HG02623 (cell line): Measurements from ENCODE around the gene SOX9.
A peak's percentile ranks its signal among the peaks of the same experiment; 100 is the strongest.
"Not testable (repeated sequence)": the region's sequence is repeated elsewhere in the genome, so short reads cannot be mapped to it uniquely, and the experiment has no call there.

Experiments
- ATAC-seq: cut with Tn5 transposase; IDR thresholded peaks from one replicate; pipeline ENCODE4 v1.9.1; 2021; ENCODE audit warnings: moderate library complexity; ENCODE audit not compliant: unreplicated experiment

Gene SOX9

GRCh38 chr17:72110942-72111318 lies 9.9 kb upstream of the SOX9 start:
- no peak for ATAC-seq

- ATAC-seq, result no peak
Observed at GRCh38 chr17:72111336-72111923, 9.4 kb upstream of the SOX9 start.

GRCh38 chr17:72111926-72112325 lies 8.9 kb upstream of the SOX9 start:
- not testable (repeated sequence) for ATAC-seq

GRCh38 chr17:72113751-72114150 lies 7.1 kb upstream of the SOX9 start:
- ATAC-seq, result no peak

- ATAC-seq, result no peak
Observed at GRCh38 chr17:72115781-72116525, 4.9 kb upstream of the SOX9 start.

GRCh38 chr17:72116661-72117521 lies 3.9 kb upstream of the SOX9 start:
- ATAC-seq, result no peak

- ATAC-seq, result no peak
Observed at GRCh38 chr17:72117535-72118334, 3.1 kb upstream of the SOX9 start.

- no peak for ATAC-seq
Observed at GRCh38 chr17:72118335-72119076, 2.3 kb upstream of the SOX9 start.

GRCh38 chr17:72119077-72119872 lies 1.5 kb upstream of the SOX9 start:
- no peak for ATAC-seq

GRCh38 chr17:72119873-72120641 lies 763 bp upstream of the SOX9 start:
- no peak for ATAC-seq

- ATAC-seq, result peak; percentile 11
Observed at GRCh38 chr17:72121164-72122009, 567 bp downstream of the SOX9 start.

- ATAC-seq, result peak; percentile 10
Observed at GRCh38 chr17:72122010-72122764, 1.4 kb downstream of the SOX9 start.

- no peak for ATAC-seq
Observed at GRCh38 chr17:72122765-72123529, 2.1 kb downstream of the SOX9 start.

GRCh38 chr17:72123530-72124437 lies 3.0 kb downstream of the SOX9 start:
- ATAC-seq, result no peak

GRCh38 chr17:72124438-72124775 lies 3.6 kb downstream of the SOX9 start:
- ATAC-seq, result no peak
